Naive thymus-derived CD8-positive, alpha-beta T cell (primary cell): ENCODE results near the gene MAGI1. TPM values are rescaled to one million over a fixed set of nuclear protein-coding genes. Genes with fewer than 3 reads are reported as not detected.

Experiments used
- ATAC-seq, 2 donors: fragments of 150-1000 bp; cut with Tn5 transposase in 1 of 2; sonication (Bioruptor Pico), chemical (Tn5 transposase) in 1 of 2; 1 replicate in 1 of 2; 2 replicates in 1 of 2; pipeline ENCODE4 v1.10.0; 2021; ENCODE audit warnings: mild to moderate bottlenecking in 2 of 2, moderate library complexity in 2 of 2
- POLR2A ChIA-PET: fragments of 350-600 bp; sonication (Branson Sonifier 250); formaldehyde crosslinking; loops from one replicate; lab custom pipeline; 2021; ENCODE audit warnings: antibody characterized with exemption; lab: Charles Lee
- DNase-seq, 10 donors: peaks; one replicate each; pipeline versions ENCODE4 v3.0.0 to v3.0.0-alpha.2; 2020 to 2022
- H3K27ac Mint-ChIP-seq, 10 donors: one replicate each; pipeline ENCODE4 v1.8.0; 2020 to 2022; ENCODE audit warnings: mild to moderate bottlenecking in 10 of 10, mixed read lengths in 10 of 10, moderate library complexity in 4 of 10, inconsistent platforms in 1 of 10
- H3K27me3 Mint-ChIP-seq, 5 donors: one replicate each; pipeline ENCODE4 v1.8.0; 2021 to 2022; ENCODE audit warnings: mixed read lengths in 5 of 5
- H3K36me3 Mint-ChIP-seq, 3 donors: one replicate each; pipeline ENCODE4 v1.8.0; 2020 to 2022; ENCODE audit warnings: mixed read lengths in 3 of 3, mild to moderate bottlenecking in 2 of 3, inconsistent platforms in 1 of 3
- H3K4me1 Mint-ChIP-seq, 4 donors: one replicate each; pipeline ENCODE4 v1.8.0; 2021 to 2022; ENCODE audit warnings: mixed read lengths in 4 of 4
- H3K4me3 Mint-ChIP-seq, 10 donors: one replicate each; pipeline ENCODE4 v1.8.0; 2020 to 2022; ENCODE audit warnings: mild to moderate bottlenecking in 10 of 10, mixed read lengths in 10 of 10, moderate library complexity in 6 of 10, inconsistent platforms in 1 of 10
- H3K9me3 Mint-ChIP-seq, 9 donors: one replicate each; pipeline ENCODE4 v1.8.0; 2020 to 2022; ENCODE audit warnings: mixed read lengths in 9 of 9, mild to moderate bottlenecking in 3 of 9, inconsistent platforms in 1 of 9, moderate library complexity in 1 of 9
- polyA plus RNA-seq, 3 donors: library from polyadenylated mRNA; unstranded; fragments of 300-500 nt; fragmentation: Illumina TruSeq; gene quantifications; one replicate each; pipeline ENCODE4 v1.2.3, GENCODE V29; 2021
- total RNA-seq, 8 experiments: library from RNA in 2 of 8; stranded (reverse) in 2 of 8; gene quantifications; one replicate each; pipeline ENCODE4 v1.2.3 and lab custom pipeline; 2021 to 2026

Gene MAGI1
- total and polyA plus RNA-seq, 5 experiments from 2014 or later: not detected

- H3K4me1 Mint-ChIP-seq: no peaks in the 10 kb centered on the region
- no peak for DNase-seq
- ATAC-seq: no peak
Measured at GRCh38 chr3:65478551-65479500, 559.9 kb downstream of the MAGI1 start.

GRCh38 chr3:65473736-65474135, 565.0 kb downstream of the MAGI1 start:
- ATAC-seq (no peak), DNase-seq (no peak)
- Mint-ChIP-seq H3K9me3 (peaks cover 0 to 7% (median 0%) of the 10 kb centered on the region in 9 donors), H3K4me1 (no peaks in the 10 kb centered on the region), H3K27me3 (no peaks in the 10 kb centered on the region), H3K27ac (no peak overlapping the region), H3K36me3 (no peaks in the 10 kb centered on the region), H3K4me3 (no peak overlapping the region)
- POLR2A ChIA-PET: no interaction called here

More at GRCh38 chr3:65478551-65479500, 559.9 kb downstream of the MAGI1 start:
- no peak overlapping the region for H3K27ac Mint-ChIP-seq
- no peaks in the 10 kb centered on the region for H3K36me3 Mint-ChIP-seq
- peaks cover 0 to 1% (median 0%) of the 10 kb centered on the region in 5 donors for H3K27me3 Mint-ChIP-seq
- no peak overlapping the region for H3K4me3 Mint-ChIP-seq
- POLR2A ChIA-PET: no interaction called here
- peaks cover 0 to 4% (median 0%) of the 10 kb centered on the region in 9 donors for H3K9me3 Mint-ChIP-seq

GRCh38 chr3:65472501-65472900, 566.2 kb downstream of the MAGI1 start:
- ATAC-seq (no peak), DNase-seq (no peak)
- no peak overlapping the region for H3K27ac Mint-ChIP-seq
- no peaks in the 10 kb centered on the region for H3K4me1 Mint-ChIP-seq
- peaks cover 0 to 8% (median 0%) of the 10 kb centered on the region in 3 donors for H3K36me3 Mint-ChIP-seq
- H3K4me3 Mint-ChIP-seq: no peak overlapping the region
- peaks cover 0 to 14% (median 4%) of the 10 kb centered on the region in 9 donors for H3K9me3 Mint-ChIP-seq
- H3K27me3 Mint-ChIP-seq: no peaks in the 10 kb centered on the region
- POLR2A ChIA-PET: no interaction called here

GRCh38 chr3:65466300-65466988, 572.3 kb downstream of the MAGI1 start:
- Mint-ChIP-seq H3K27me3 (no peaks in the 10 kb centered on the region), H3K36me3 (peaks cover 0 to 8% (median 2%) of the 10 kb centered on the region in 3 donors), H3K4me1 (no peaks in the 10 kb centered on the region), H3K9me3 (peaks cover 4 to 32% (median 9%) of the 10 kb centered on the region in 9 donors), H3K27ac (no peak overlapping the region), H3K4me3 (no peak overlapping the region)
- POLR2A ChIA-PET: no interaction called here
- no peak for DNase-seq
- no peak for ATAC-seq

- DNase-seq (no peak), ATAC-seq (no peak)
- Mint-ChIP-seq H3K4me1 (no peaks in the 10 kb centered on the region), H3K27me3 (no peaks in the 10 kb centered on the region), H3K36me3 (no peaks in the 10 kb centered on the region), H3K4me3 (no peak overlapping the region), H3K9me3 (peaks cover 0 to 25% (median 2%) of the 10 kb centered on the region in 9 donors), H3K27ac (no peak overlapping the region)
- POLR2A ChIA-PET: no interaction called here
Measured at GRCh38 chr3:65449841-65450428, 588.8 kb downstream of the MAGI1 start.

GRCh38 chr3:65448120-65448519, 590.6 kb downstream of the MAGI1 start:
- Mint-ChIP-seq H3K4me3 (no peak overlapping the region), H3K9me3 (peaks cover 0 to 22% (median 0%) of the 10 kb centered on the region in 9 donors), H3K27me3 (no peaks in the 10 kb centered on the region), H3K4me1 (no peaks in the 10 kb centered on the region), H3K36me3 (no peaks in the 10 kb centered on the region), H3K27ac (no peak overlapping the region)
- no peak for ATAC-seq
- DNase-seq: no peak
- POLR2A ChIA-PET: no interaction called here

GRCh38 chr3:65445573-65446169, 593.0 kb downstream of the MAGI1 start:
- H3K9me3 Mint-ChIP-seq: peaks cover 0 to 22% (median 1%) of the 10 kb centered on the region in 9 donors
- no peak overlapping the region for H3K4me3 Mint-ChIP-seq
- no peak for DNase-seq
- ATAC-seq: no peak
- no peaks in the 10 kb centered on the region for H3K4me1 Mint-ChIP-seq
- H3K27me3 Mint-ChIP-seq: no peaks in the 10 kb centered on the region
- H3K36me3 Mint-ChIP-seq: no peaks in the 10 kb centered on the region
- POLR2A ChIA-PET: no interaction called here
- H3K27ac Mint-ChIP-seq: no peak overlapping the region

- POLR2A ChIA-PET: no interaction called here
- Mint-ChIP-seq H3K4me3 (no peak overlapping the region), H3K36me3 (no peaks in the 10 kb centered on the region), H3K4me1 (no peaks in the 10 kb centered on the region), H3K9me3 (peaks cover 0 to 13% (median 1%) of the 10 kb centered on the region in 9 donors), H3K27ac (no peak overlapping the region), H3K27me3 (no peaks in the 10 kb centered on the region)
- ATAC-seq: no peak
- no peak for DNase-seq
Measured at GRCh38 chr3:65444447-65444815, 594.3 kb downstream of the MAGI1 start.

- ATAC-seq: no peak
- peaks cover 0 to 12% (median 1%) of the 10 kb centered on the region in 9 donors for H3K9me3 Mint-ChIP-seq
Measured at GRCh38 chr3:65443739-65444446, 594.8 kb downstream of the MAGI1 start.

GRCh38 chr3:65439641-65440284, 599.0 kb downstream of the MAGI1 start:
- no peaks in the 10 kb centered on the region for H3K4me1 Mint-ChIP-seq
- no peak overlapping the region for H3K27ac Mint-ChIP-seq
- ATAC-seq: no peak
- peaks cover 0 to 3% (median 0%) of the 10 kb centered on the region in 9 donors for H3K9me3 Mint-ChIP-seq
- H3K4me3 Mint-ChIP-seq: no peak overlapping the region
- DNase-seq: no peak
- no peaks in the 10 kb centered on the region for H3K27me3 Mint-ChIP-seq
- POLR2A ChIA-PET: no interaction called here
- H3K36me3 Mint-ChIP-seq: no peaks in the 10 kb centered on the region

More at GRCh38 chr3:65443739-65444446, 594.8 kb downstream of the MAGI1 start:
- Mint-ChIP-seq H3K36me3 (no peaks in the 10 kb centered on the region), H3K4me3 (no peak overlapping the region), H3K27me3 (no peaks in the 10 kb centered on the region), H3K27ac (no peak overlapping the region), H3K4me1 (no peaks in the 10 kb centered on the region)
- POLR2A ChIA-PET: no interaction called here
- no peak for DNase-seq

GRCh38 chr3:65438612-65439011, 600.1 kb downstream of the MAGI1 start:
- peaks cover 0 to 3% (median 0%) of the 10 kb centered on the region in 5 donors for H3K27me3 Mint-ChIP-seq
- H3K27ac Mint-ChIP-seq: no peak overlapping the region
- no peaks in the 10 kb centered on the region for H3K4me1 Mint-ChIP-seq
- peaks cover 0 to 3% (median 0%) of the 10 kb centered on the region in 9 donors for H3K9me3 Mint-ChIP-seq
- no peak for ATAC-seq
- no peaks in the 10 kb centered on the region for H3K36me3 Mint-ChIP-seq
- no peak overlapping the region for H3K4me3 Mint-ChIP-seq
- POLR2A ChIA-PET: no interaction called here
- no peak for DNase-seq

GRCh38 chr3:65438096-65438495, 600.6 kb downstream of the MAGI1 start:
- DNase-seq (no peak), ATAC-seq (no peak)
- POLR2A ChIA-PET: no interaction called here
- H3K9me3 Mint-ChIP-seq: peaks cover 0 to 3% (median 0%) of the 10 kb centered on the region in 9 donors
- no peaks in the 10 kb centered on the region for H3K4me1 Mint-ChIP-seq
- peaks cover 0 to 3% (median 0%) of the 10 kb centered on the region in 5 donors for H3K27me3 Mint-ChIP-seq
- no peak overlapping the region for H3K4me3 Mint-ChIP-seq
- no peak overlapping the region for H3K27ac Mint-ChIP-seq
- H3K36me3 Mint-ChIP-seq: no peaks in the 10 kb centered on the region
